AG08396 (cell line): ENCODE data around the gene INSIG2.
A peak's percentile ranks its signal among the peaks of the same experiment; 100 is the strongest.
"Not testable (repeated sequence)": the region's sequence is repeated elsewhere in the genome, so short reads cannot be mapped to it uniquely, and the experiment has no call there.

Experiments
- DNase-seq: peaks from one replicate; pipeline ENCODE4 v3.0.0; 2012; ENCODE audit warnings: low spot score, mixed read lengths

The INSIG2 gene

DNA sequence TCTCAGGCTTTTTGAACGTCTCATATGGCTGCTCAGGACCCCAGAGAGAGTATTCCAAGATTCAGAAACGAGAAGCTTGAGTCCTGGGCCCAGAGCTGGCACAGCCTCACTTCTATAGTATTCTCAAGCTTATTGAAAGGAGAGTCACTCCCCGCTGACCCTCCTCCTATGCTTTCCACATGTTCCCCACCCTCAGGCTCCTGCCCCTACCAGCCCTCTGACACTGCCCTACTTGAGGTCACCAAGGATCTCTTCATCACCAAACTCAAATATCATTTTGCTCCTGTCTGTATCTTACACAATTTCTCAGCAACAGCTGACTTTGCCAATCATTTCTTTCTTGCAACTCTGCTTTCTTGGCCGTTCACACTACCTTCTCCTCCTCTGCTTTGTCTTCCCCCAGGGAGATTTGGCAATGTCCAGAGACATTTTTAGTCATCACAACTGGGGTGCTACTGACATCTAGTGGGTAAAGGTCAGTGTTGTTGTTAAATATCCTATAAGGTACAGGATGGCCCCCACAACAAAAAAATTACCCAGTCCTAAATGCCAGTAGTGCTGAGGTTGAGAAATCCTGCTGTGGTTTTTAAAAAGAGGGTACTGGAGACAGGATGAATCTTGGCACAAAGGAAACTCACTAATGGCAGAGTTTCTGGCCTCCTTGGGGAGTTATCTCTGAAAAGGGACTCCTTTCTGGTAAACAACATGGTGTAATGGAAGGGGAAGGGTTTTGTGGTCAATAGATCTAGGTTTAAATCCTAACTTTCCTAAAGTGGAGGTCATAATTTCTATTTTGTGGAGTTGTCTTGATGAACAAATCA is 26.9 kb upstream of the INSIG2 start:
- peak; percentile 8 for DNase-seq

DNA sequence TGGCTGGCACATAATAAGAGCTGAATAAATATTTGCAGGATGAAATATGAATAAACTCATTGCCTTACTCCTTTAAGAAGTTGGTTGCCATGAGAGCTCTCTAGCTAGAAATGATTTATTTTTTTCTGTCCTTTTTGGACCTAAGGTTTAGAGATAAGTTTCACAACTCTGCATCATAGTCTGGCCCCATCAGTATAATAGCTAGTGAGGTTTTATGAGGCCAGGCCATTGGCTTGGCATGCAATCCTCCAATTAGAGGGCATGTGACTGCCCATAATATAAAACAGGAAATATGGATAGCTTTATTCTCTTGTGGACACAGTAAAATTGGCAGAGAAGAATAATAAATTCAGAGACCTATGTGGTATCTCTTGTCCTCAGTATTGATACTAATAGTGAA is 26.2 kb upstream of the INSIG2 start:
- DNase-seq = no peak

GRCh38 chr2:118062669-118063068 is 25.6 kb upstream of the INSIG2 start:
- DNase-seq = no peak

DNA sequence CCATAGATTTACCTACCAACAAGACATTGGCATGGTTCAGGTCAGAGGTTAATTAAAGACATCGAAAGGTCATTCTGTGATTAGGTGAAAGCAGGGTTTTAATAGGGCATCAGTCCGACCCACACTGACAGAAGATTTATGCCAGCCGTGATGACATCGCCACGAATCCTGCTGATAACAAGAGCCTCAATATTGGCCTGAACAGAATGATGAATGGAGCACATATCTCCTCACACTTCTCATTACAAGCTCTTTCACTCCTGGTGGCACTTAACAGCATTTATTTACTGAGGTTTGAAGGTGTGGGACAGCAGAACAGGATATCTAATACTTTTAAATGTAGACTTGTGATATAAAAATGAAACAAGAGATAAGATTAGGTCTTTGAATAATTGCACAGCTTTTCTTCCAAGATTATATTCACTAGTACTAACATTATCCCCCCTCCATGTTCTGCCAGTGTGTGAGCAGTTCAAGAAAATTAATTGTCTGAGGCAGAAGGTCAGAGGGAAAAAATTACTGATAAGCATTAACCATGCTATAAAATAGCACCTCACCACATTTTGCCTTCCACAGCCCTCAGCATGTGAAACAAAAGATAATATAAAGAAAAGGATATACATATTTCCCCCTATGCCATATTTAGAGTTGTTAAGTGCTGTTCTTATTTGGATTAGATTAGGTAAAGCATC is 23.1 kb upstream of the INSIG2 start:
- no peak for DNase-seq

GRCh38 chr2:118065921-118066511 is 22.3 kb upstream of the INSIG2 start:
- DNase-seq = no peak

DNA sequence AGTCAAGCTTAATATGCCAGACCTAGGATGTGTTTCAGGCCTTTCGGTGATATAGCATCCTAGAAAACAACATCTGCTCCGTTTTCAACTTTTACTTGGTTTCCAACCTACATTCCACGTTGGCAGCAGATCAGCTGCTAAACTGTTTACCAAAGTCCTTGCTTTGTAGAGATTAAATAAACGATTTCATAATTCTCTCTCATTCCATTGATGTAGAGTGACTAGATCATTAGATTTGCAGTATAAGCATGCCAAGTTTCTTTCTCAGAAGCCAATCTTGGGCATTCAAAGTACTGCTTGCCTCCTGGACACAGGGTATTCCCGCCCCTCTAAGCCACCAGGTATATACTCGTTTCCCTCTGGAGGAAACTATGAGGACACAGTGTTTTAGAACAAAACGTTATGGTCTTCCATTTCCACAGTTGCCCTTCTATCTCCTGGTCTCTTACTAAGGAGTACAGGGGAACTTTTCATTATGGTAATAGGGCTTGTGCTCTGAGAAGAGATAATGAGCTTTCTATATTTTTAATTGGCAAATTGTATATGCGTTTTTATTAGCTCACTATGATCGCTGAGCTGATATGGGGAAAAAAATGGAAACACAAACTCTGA is 10.5 kb upstream of the INSIG2 start:
- DNase-seq = no peak

DNA sequence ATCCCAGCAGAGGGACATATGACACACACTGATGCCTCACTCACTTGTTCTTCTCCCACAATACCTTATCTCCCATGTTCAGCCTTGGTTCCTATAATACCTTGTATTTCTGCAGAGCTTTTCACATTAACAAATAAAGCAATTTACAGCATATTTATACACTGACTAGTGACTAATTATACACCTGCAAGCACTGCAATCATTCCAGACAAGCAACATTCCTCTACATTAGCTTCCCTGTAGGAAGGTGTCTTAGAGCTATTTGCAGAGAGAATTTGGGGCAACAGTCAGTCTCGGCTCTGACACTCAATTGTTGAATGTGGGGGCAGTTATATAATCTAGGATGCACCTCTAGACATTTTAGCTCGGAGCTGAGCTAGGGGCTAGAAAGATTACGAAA is 9.5 kb upstream of the INSIG2 start:
- DNase-seq = no peak

GRCh38 chr2:118084491-118085089 is 3.7 kb upstream of the INSIG2 start:
- no peak for DNase-seq

- no peak for DNase-seq
These were observed 2.9 kb upstream of the INSIG2 start for GRCh38 chr2:118085173-118086023.

GRCh38 chr2:118086024-118086633 is 2.1 kb upstream of the INSIG2 start:
- DNase-seq = no peak

GRCh38 chr2:118089139-118089800 is 999 bp downstream of the INSIG2 start:
- peak; percentile 50 for DNase-seq

DNA sequence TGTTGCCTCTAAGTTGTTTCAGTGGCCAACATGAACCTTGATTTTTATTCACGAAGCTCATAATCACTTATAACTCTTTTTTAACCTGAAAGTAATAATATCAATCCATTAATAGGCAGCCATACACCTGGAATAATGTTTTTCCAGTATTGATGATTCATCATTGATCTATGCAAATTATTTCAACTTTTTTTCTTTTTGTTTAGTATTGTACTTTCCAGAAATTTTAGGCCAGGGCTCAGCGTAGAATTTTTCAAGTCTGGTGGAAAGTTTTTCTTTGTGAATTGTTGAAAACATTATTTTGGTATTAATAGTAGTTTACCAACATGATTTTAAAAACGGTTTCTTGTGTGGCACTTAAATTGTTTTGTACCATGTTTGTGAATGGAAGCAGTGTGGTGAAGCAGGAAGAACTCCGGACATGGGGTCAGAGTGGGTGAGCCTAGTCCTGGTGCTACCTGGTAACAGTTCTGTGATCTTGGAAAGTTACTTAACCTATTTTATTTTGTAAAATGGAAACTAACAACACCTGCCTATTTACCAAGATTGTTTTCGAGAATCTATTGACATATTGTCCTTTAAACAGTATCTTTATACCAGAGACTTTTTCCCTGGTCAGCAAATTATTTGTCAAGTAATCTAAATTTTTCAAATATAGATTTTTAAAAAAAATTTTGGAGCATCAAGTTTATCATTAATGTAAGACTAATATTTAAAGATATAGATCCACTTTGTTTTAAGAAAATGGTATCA is 2.3 kb downstream of the INSIG2 start:
- no peak for DNase-seq

GRCh38 chr2:118091140-118091478 is 2.8 kb downstream of the INSIG2 start:
- no peak for DNase-seq

- no peak for DNase-seq
These were observed 3.4 kb downstream of the INSIG2 start for GRCh38 chr2:118091631-118092030.

GRCh38 chr2:118094102-118094501 is 5.8 kb downstream of the INSIG2 start:
- DNase-seq = not testable (repeated sequence)

DNA sequence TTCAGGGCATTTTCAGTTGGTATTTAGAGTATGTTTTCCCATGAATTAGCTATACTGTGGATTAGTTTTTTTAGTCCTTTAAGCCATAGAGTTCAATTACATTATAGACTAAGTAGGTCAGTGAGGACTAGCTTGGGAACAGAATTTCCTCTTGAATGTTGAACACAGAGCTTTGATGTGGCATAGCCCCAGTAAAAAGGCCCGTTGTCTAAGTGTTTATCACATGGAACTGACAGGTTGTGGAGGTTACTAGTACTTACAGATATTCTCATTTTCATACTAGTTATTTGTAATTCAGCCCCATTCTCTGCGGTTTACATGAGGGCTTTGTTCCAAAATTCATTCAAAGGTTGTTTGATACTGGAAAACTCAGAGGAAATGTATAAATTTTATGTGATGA is 6.2 kb downstream of the INSIG2 start:
- DNase-seq = no peak

DNA sequence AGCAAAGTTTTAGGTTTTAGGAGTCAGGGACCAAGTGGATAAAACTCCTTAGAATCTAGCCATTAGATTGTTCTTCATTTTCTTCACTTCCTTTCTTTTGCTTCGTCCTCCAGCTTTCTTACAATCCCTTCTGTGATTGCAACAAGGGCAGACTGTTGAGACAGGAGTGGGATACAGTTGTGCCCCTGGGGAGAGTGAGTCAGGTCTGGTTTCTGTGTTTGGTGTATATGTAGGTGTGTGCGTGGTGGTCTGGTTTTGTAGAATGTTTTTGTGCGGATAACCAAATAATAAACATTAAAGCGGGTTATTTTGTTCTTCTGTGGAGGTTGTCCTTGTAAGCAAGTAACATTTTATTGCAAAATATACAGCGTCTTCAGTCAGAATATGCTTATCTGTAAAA is 7.3 kb downstream of the INSIG2 start:
- DNase-seq = no peak

GRCh38 chr2:118097657-118098056 is 9.4 kb downstream of the INSIG2 start:
- DNase-seq = no peak

GRCh38 chr2:118098307-118099030 is 10.2 kb downstream of the INSIG2 start:
- no peak for DNase-seq
